ENCODE data around the gene ISM1. TPM values are rescaled to one million over a fixed set of nuclear protein-coding genes. Genes with fewer than 3 reads are reported as not detected.

Gene ISM1
- total and polyA plus RNA-seq, 9 donors: 0.10 to 3.6 (median 0.31) TPM; not detected in 1

DNA sequence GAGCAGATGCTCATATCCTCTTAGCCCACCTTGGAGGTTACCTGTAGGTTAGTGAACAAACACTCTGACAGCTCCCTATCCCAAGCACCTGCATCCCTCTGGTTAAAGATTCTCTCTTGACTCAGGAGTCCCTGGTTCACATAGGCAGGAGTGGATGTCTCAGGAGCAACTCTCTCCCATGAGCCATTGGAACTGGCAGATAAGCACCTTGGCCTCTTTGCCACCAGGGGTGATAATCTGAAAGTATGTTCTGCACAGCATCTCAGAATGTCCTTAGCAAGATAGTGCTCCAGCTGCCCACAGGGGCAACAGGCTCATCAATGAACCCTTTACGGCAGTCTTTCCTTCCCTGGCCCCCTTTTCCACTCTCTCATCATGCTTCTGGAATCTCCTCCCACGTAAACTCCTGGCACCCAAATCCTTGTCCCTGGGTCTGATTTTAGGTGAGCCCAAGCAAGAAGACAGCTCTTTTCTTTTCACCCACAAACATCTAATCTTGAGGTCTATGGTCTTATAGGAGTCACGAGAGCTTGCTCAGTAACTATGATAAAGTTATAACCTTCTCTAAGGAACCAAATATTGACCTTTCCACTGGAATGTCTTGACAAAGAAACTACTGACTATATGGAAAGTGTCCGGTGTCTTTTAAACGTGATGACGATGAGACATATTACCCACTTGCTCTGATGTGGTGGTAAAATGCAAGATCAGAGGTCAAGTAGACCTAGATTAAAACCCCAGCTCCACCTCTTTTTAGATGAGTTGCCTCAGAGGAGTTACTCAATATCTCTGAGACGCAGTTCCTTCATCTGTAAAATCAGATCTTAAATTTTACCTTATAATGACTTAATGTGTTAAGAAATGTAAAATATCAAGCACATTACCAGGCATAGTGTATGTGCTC is 39.8 kb upstream of the ISM1 start:
- Histone ChIP-seq H3K27me3 (no peaks in the 10 kb centered on the region), H3K36me3 (no peaks in the 10 kb centered on the region), H3K4me1 (ENCODE audit: insufficient read depth) (no peaks in the 10 kb centered on the region), H3K9me3 (no peaks in the 10 kb centered on the region), H3K27ac (no peak overlapping the region), H3K4me3 (no peak overlapping the region)
- 69 to 74% (median 73%) methylated on average over 7 of the region's 7 CpGs for WGBS, 3 donors
- TF ChIP-seq POLR2A (IDR thresholded peaks at IDR 0.05) (no peak), EP300 (IDR thresholded peaks at IDR 0.05) (no peak)
- TF ChIP-seq, protein P1, sequence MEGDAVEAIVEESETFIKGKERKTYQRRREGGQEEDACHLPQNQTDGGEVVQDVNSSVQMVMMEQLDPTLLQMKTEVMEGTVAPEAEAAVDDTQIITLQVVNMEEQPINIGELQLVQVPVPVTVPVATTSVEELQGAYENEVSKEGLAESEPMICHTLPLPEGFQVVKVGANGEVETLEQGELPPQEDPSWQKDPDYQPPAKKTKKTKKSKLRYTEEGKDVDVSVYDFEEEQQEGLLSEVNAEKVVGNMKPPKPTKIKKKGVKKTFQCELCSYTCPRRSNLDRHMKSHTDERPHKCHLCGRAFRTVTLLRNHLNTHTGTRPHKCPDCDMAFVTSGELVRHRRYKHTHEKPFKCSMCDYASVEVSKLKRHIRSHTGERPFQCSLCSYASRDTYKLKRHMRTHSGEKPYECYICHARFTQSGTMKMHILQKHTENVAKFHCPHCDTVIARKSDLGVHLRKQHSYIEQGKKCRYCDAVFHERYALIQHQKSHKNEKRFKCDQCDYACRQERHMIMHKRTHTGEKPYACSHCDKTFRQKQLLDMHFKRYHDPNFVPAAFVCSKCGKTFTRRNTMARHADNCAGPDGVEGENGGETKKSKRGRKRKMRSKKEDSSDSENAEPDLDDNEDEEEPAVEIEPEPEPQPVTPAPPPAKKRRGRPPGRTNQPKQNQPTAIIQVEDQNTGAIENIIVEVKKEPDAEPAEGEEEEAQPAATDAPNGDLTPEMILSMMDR (IDR thresholded peaks at IDR 0.05): no peak
- intact Hi-C loops (cut with DNase I): loop anchor here in 1 of 4 donors (10.0 kb wide), 1 partner anchor 774 kb away; no protein-coding TSS in a partner anchor
- no peak for DNase-seq

DNA sequence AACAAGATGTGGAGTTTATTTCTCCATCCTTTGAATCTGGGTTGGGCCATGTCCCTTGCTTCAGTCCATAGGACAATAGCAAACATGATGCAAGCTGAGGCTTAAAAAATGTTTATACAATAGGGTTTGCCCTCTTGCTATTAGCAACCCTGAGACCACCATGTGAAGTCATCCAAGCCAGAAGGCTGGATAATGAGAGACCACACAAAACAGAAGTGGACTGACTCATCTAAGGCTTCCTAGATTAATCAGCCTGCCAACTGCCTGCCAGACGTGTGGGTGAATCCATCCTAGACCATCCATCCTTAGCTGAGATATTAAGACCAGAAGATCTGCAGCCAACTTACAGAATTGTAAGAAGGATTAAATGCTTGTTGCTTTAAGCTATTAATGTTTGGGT is 38.1 kb upstream of the ISM1 start:
- WGBS, 3 donors: 42 to 48% (median 46%) methylated on average over 1 of the region's 1 CpG
- no peak for DNase-seq
- no peaks in the 10 kb centered on the region for H3K36me3 ChIP-seq
- H3K27ac ChIP-seq: no peak overlapping the region
- H3K27me3 ChIP-seq: no peaks in the 10 kb centered on the region
- TF ChIP-seq EP300 (IDR thresholded peaks at IDR 0.05) (no peak), POLR2A (IDR thresholded peaks at IDR 0.05) (no peak)
- TF ChIP-seq, protein P1 (IDR thresholded peaks at IDR 0.05): no peak
- no peak overlapping the region for H3K4me3 ChIP-seq
- H3K9me3 ChIP-seq: no peaks in the 10 kb centered on the region
- no peaks in the 10 kb centered on the region for H3K4me1 ChIP-seq (ENCODE audit: insufficient read depth)
- intact Hi-C loops (cut with DNase I): loop anchor here in 1 of 4 donors (10.0 kb wide), 1 partner anchor 772 kb away; no protein-coding TSS in a partner anchor

DNA sequence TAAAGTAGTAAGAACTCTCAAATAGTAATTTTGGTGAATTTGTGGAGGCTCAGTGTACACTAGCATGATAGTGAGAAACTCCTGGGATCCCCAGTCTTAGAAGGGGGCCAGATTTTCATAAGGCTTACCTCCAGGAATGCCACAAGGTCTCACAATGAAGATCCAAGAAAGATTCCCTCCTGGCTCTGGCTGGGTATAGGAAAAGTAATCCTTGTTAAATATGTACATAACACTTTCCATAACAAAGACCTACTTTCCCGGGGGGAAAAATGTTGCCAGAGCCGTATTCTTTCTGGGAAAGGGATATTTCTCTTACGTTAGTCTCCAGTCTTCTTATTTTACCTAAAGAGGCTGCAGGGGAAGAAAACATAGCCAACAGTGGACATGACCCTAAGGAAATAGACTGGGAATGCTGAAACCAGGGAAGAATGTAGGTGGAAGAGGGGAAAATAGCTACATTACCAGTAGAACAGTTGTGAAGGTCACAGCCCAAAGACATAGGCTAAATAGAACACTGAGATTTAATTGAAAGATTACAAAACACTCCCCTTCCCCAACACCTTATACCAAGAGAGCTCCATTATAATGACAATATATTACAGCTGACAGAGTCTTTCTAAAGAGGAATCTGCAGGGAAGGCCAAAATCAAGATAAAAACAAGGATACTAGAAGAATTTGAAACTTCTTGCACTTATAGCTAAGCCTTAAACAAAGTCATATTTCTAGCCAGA is 34.9 kb upstream of the ISM1 start:
- no peak for TF ChIP-seq EP300 (IDR thresholded peaks at IDR 0.05)
- Histone ChIP-seq H3K36me3 (no peaks in the 10 kb centered on the region), H3K27me3 (no peaks in the 10 kb centered on the region), H3K4me3 (no peak overlapping the region), H3K4me1 (ENCODE audit: insufficient read depth) (no peaks in the 10 kb centered on the region), H3K9me3 (no peaks in the 10 kb centered on the region), H3K27ac (no peak overlapping the region)
- no peak for DNase-seq
- 55 to 69% (median 61%) methylated on average over 3 of the region's 3 CpGs for WGBS, 3 donors
- intact Hi-C loops (cut with DNase I): loop anchor here in 1 of 4 donors (10.0 kb wide), 1 partner anchor 769 kb away; no protein-coding TSS in a partner anchor

DNA sequence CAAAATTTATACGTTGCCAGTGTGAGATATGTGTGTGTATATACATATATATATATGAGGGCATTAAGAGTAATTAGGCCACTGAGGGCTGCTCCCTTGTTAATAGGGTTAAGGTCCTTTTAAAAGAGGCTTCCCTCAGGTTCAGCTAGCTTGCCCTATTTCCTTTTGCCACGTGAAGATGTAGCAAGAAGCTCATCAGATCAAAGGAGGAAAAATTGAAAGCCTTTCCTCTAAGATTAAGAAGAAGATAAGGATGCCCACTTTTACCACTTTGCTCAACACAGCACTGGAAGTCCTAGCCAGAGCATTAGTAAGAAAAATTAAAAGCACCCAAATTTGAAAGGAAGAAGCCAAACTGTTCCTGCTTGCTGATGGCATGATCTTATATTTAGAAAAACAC is 33.2 kb upstream of the ISM1 start:
- 63 to 72% (median 69%) methylated on average over 2 of the region's 2 CpGs for WGBS, 3 donors
- TF ChIP-seq POLR2A (IDR thresholded peaks at IDR 0.05): no peak
- no peak for TF ChIP-seq EP300 (IDR thresholded peaks at IDR 0.05)
- TF ChIP-seq, protein P1 (IDR thresholded peaks at IDR 0.05): no peak
- no peak for DNase-seq
- Histone ChIP-seq H3K27me3 (no peaks in the 10 kb centered on the region), H3K9me3 (no peaks in the 10 kb centered on the region), H3K27ac (no peak overlapping the region), H3K4me3 (no peak overlapping the region), H3K36me3 (no peaks in the 10 kb centered on the region), H3K4me1 (ENCODE audit: insufficient read depth) (no peaks in the 10 kb centered on the region)
- intact Hi-C loops (cut with DNase I): loop anchor here in 1 of 4 donors (10.0 kb wide), 1 partner anchor 767 kb away; no protein-coding TSS in a partner anchor
